Ammon's horn (tissue), 1 donor: ENCODE data around the gene SCAANT1.
A peak's percentile ranks its signal among the peaks of the same experiment; 100 is the strongest.

Source experiments
- DNase-seq: peaks from one replicate; pipeline ENCODE4 v3.0.0-alpha.2; 2016; ENCODE audit warnings: low spot score

SCAANT1 gene

DNA sequence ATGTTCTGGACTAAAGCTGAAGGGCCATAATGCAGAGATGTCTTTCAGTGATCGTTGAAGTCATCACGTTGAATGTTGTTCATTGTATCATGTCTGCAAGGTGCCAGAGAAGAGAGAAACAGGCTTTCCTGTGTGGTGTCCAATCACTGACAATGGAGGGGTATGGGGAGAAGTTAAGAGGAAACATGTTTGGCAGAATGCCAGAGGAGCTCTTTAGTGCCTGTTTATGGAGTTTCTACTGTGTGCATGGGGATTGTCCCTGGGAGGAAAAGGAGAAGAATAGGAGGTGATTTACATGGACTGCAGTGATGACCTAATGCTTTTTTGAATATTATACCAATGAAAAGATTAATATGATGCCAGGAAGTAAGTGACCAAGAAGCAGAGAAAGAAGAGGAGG, 11.7 kb downstream of the SCAANT1 start:
- DNase-seq: no peak

GRCh38 chr3:63900010-63900409, 12.2 kb downstream of the SCAANT1 start:
- DNase-seq: no peak

GRCh38 chr3:63896332-63897030, 15.7 kb downstream of the SCAANT1 start:
- DNase-seq: no peak

DNA sequence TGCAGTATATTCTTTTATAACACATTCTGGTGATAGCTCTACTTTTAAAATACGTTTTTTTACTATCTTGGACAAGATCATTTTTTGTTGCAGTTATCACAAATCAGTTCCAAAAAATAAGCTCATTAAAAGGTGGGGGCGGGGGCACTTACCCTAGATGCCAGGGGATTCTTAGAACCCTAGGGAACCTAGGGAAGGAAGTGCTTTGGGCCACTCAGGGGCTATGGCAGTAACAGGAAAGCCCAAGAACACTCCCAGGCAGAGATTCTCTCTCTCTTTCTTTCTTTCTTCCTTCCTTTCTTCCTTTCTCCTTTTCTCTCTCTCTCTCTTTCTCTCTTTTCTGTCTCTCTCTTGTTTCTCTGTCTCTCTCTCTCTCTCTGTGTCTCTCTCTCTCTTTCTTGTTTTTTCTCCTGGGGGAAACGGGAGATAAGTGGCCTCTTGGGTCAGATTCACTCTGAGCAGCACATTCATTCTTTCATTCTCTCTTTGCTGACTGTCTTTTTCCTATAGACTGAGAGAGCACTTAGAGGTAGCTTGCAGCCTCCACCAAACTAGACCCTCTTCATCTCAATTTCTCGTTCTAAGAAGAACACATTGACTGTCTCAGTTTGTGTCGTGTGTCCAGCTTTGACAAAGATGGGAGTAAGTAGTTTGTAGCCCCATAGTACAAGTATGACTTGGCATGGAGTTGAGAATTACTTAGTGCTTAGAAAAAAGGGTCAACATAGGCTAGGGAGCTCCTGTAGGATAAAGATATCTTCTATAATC, 16.6 kb downstream of the SCAANT1 start:
- no peak for DNase-seq

DNA sequence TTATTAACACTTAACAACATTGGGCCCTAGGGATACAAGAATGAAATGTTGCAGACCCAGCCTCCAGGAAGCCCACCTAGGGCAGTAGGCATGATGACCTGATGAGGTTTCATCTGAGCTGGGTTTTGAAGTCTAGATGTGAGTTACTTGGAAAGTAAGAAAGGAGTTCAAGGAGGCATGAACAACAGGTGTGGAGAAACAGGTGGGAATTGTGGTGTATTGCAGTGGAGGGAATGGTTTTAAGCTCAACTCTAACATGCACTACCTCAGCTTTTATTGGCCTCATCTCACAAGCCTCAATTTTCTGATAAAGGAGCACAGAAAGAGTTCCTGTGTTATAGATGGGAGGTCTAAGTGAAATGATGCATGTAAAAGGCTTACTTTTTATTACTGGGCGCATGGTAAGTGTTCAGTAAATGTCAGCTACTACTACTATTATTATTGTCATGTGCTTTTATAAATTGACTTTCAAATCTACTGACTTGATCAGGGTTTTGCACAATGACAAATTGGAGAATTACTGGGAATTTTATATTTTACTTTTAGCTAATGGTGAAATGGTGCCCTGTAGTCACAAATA, 19.3 kb downstream of the SCAANT1 start:
- no peak for DNase-seq

DNA sequence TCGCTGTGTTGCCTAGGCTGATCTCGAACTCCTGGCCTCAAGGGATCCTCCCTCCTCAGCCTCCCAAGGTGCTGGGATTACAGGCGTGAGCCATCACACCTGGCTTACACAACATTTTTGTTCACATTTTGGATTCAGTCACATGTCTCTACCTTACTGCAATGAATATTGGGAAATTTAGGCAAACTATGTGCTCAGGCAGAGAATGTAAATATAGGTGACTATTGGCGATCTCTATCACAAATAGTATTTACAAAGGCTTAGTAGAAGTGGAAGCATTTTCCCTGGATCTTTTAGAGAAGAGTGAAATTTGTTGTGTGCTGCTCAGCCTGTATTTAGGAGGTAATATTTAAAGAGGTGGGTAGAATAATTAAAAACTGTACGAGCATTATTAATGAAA, 20.7 kb downstream of the SCAANT1 start:
- DNase-seq: no peak

DNA sequence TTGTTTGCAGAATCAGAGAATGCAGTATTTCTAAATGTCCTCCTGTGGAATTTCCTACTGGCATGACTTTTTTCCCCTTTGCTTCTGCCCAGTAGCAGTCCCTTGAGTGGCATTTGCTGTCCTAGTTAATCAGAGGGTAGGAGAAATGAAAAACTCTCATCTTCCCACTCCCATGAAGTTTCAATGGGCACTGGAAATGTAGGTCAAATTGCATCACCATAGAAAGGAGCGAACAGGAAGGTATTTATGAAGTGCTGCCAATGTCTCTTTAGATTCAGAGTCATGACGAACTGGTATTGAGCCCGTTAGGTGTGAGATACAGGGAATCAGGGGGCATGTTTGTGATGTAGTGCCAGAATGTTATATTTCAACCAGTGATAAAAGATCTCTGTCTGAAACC, 25.3 kb downstream of the SCAANT1 start:
- DNase-seq: no peak

DNA sequence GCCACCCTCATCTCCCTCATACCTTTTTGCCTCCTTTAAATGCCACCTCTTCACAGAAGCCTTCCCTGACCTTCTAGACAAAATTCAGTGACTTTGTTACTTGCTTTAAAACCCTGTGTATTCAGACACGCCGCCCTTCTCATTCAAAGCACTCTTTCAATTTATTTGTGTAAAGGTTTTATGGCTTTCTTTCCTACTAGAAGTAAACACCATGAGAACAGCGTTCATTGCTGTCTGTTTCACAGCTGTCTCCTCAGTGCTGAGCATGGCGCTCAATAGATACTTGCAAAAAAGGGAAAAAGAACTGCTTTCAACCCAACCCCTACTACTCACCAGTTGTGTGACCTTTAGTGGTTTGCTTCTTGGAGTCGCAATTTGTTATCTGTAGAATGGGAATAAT, 31.5 kb downstream of the SCAANT1 start:
- DNase-seq: no peak

DNA sequence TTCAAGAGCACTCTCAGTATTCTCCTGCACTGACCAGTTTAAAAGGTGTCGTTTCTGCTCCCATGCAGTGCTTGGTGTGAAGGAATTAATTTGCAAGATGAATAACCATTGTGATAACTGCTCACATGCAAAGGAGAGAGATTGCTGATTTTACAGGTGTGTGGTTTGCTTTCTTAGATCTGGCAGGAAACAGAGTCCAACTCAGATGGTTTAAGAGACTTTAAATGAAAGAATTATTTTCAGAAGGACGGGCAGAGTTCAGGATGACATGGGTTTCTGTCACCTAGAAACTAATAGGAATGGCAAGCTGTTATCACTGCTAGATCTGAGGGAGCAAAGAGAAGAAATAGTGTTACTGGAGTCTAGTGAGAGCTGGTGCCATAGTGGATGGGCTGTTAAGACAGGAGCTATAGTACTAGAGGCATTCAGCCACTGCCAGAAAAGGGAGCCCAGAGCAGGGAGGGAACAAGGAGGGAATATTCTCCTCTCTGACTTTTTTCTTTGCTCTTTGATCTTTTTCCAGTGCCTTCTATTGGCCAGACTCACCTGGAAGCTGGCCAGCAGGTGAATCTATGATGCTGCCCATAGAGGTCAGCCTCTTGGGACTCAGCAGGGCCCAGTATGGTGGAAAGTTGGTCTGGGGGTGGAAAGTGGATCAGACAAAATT, 33.7 kb downstream of the SCAANT1 start:
- DNase-seq: no peak

- DNase-seq: no peak
These were observed 34.3 kb downstream of the SCAANT1 start for GRCh38 chr3:63877737-63878393.

DNA sequence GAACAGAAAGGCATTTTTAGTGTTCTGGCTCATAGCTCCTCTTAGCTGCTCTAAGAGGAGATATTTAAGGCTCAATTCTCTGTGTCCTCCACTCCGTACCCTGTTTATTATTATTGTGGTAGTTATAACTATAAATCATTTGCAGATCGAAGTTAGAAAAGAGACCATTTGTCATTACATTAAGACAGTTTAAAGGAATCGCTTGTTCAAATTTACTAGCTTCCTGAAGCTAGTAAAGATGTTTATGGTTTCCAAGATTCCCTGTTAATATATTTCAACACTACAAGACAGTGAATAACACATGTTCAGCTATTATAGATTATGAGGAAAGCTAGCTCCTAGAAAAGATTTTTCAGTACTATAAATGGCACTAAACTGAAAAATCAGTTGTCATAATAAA, 35.9 kb downstream of the SCAANT1 start:
- DNase-seq: no peak

GRCh38 chr3:63875510-63875909, 36.7 kb downstream of the SCAANT1 start:
- no peak for DNase-seq

DNA sequence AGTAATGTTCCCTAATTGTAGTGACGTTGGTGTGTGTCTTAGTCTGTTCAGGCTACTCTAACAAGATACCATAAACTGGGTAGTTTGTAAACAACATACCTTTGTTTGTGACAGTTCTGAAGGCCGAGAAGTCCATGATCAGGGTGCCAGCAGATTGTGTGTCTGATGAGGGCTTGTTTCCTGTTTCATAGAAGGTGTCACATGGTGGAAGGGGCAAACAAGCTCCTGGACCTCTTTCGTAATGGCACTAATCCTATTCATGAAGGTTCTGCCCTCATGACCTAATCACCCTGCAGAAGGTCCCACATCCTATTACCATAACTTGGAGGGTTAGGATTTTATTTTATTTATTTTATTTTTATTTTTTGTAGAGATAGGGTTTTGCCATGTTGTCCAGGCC, 37.4 kb downstream of the SCAANT1 start:
- no peak for DNase-seq

DNA sequence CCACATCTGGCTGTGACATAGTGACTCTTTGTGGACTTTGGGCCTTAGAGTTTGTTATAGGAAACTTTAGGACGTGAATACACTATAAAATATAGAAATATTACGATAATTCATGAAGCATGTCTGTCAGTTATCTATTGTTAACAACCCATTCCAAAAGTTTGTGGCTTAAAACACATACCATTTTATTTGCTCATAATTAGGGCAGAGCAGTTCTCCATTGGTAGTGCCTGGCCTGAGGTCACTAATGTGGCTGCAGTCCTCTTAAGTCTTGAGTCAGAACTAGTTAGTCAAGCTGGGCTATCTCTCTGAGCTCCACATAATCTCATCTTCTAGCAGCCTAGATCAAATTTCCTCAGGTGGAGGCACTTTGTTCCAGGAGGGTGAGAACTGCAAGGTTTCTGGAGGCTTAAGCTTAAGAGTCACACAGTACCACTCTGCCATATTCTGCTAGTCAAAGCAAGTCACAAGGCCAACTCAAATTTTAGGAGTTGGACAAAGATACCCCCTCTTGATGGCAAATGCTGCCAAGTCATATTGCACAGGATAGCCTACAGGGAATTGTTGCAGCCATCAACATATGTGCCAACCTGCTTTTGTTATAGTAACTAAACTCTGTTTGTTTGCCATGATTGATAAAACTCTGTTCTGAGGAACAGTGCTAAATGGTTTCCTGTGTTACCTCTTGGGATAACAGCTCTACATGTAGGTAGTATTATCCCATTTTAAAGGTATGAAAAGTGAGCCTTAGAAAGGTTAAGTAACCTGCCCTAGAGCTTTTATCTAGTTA, 39.9 kb downstream of the SCAANT1 start:
- DNase-seq: no peak

DNA sequence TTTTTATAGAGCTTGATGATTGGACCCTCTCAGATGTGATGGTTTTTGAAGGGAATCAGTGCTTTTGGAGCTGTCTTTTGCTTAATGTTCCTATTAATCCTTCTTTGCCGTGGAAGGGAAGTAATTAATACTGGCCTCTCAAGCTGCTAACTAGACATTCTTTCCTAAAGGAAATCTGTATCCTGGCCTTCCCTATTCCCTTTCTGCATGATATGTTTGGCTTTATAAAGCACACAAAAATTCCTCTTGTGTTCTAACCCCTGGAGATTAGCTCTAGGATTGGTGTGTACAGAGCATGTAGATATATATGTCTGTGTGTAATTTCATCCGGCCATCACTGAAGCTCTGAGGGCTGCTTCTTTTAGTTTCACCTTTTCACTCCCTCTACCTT, 41.6 kb downstream of the SCAANT1 start:
- no peak for DNase-seq

GRCh38 chr3:63869940-63870614, 42.1 kb downstream of the SCAANT1 start:
- DNase-seq: no peak

DNA sequence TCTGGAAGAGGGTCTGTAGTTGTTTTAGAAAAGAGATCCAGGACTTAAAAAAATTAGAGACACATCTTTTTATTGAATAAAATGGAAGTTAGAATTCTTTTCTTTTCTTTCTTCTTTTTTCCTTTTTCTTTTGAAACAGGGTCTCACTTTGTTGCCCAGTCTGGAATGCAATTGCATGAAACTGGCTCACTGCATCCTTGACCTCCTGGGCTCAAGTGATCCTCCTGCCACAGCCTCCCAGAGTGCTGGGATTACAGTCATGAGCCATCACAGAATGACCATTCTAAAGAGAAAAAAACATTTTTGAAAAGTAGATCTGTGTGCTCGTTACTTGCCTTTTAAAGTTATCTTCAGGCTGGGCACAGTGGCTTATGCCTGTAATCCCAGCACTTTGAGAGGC, 45.0 kb downstream of the SCAANT1 start:
- DNase-seq: no peak

DNA sequence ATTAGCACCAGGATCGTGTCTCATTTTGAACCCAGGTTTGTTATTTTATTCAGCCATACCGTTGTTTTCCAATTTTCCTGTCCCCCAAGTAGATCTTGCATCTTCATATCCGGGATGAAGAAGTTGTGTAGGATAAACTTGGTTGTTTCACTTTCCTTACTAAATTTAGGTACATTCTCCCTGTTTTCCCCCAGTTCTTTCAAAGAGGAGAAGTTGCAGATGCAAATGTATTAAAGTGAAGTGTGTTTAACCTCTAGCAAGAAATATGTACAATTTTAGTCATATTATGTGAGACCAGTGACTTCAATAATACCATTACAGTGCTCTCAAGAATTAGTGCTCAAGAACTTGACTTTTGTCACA, 47.2 kb downstream of the SCAANT1 start:
- no peak for DNase-seq

DNA sequence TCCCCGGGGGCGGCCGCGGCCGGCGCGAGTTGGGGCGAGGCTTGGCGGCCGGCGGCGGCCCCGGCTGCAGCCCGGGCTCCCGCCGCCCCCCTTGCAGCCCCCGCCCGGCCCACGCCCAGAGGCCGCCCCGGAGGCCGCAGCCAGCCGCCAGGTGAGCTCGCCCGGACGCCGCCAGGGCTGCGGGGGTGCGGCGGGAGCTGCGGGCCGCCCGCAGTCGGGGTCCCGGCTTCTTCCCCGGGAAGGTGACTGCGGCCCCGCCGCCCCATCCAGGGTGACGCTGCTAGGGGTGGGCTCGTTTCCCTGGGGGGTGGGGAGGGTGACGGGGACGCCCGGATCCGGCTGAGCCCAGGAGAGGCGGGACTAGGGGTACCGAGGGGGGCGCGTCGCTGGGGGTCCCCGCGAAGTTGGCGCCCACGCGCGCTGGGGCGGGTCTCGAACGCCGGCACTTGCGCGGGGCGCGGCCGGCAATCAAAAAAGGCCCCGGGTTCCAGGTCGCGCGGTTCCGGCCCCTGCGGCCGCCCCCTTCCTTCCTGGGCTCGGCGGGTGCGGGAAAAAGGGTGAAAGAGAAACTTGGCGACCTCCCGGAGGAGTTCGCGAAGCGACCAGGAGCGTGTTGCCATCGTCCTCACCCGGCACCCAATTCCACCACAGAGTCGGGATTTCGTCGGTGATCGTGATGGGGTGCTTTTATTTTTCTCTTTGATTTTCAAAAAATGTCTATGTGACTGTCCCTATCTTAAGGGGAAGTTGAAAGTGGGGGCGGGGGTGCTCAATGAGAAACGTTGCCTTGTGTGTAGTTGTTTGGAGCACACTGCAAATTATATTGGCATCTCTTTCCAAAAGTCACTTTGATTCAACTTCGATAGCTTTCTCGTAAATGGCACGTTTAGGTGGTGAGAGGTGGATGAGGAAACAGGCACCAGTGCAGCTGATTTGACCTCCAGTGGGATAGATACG, 47.9 kb downstream of the SCAANT1 start:
- DNase-seq: peak; percentile 23
